ENCODE measurements around the gene MALSU1. TPM values are rescaled to one million over a fixed set of nuclear protein-coding genes. Genes with fewer than 3 reads are reported as not detected.

Gene MALSU1
- total RNA-seq, 1 experiment from 2014 or later, result 92.1 TPM

DNA sequence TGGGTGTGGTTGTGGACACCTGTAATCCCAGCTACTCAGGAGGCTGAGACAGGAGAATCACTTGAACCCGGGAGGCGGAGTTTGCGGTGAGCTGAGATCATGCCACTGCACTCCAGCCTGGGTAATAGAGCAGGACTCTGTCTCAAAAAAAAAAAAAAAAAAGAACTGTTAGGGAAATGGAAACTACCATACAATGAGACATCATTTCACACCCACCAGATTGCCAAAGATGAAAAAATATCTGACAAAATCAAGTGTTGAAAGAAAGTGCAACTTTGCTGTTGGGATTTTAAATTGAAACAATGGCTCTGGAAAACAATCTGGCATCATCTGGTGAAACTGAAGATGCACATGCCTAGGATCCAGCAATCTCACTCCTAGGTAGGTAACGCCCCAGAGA lies 16.1 kb upstream of the MALSU1 start:
- TF ChIP-seq EZH2 (IDR thresholded peaks at IDR 0.05; ENCODE audit: borderline replicate concordance, low read depth, low read length, poor library complexity, severe bottlenecking), result no peak
- TF ChIP-seq, protein P1, sequence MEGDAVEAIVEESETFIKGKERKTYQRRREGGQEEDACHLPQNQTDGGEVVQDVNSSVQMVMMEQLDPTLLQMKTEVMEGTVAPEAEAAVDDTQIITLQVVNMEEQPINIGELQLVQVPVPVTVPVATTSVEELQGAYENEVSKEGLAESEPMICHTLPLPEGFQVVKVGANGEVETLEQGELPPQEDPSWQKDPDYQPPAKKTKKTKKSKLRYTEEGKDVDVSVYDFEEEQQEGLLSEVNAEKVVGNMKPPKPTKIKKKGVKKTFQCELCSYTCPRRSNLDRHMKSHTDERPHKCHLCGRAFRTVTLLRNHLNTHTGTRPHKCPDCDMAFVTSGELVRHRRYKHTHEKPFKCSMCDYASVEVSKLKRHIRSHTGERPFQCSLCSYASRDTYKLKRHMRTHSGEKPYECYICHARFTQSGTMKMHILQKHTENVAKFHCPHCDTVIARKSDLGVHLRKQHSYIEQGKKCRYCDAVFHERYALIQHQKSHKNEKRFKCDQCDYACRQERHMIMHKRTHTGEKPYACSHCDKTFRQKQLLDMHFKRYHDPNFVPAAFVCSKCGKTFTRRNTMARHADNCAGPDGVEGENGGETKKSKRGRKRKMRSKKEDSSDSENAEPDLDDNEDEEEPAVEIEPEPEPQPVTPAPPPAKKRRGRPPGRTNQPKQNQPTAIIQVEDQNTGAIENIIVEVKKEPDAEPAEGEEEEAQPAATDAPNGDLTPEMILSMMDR (conservative IDR thresholded peaks at IDR 0.05; ENCODE audit: low read depth, low read length), result no peak
- H3K36me3 ChIP-seq (ENCODE audit: insufficient read depth, low read length, poor library complexity, severe bottlenecking), result no peaks in the 10 kb centered on the region
- H3K4me3 ChIP-seq (ENCODE audit: low read depth, low read length, poor library complexity, severe bottlenecking), result no peak overlapping the region
- intact Hi-C loops (cut with micrococcal nuclease; ENCODE audit: unreplicated experiment), result no loop called here
- no peaks in the 10 kb centered on the region for H3K4me1 ChIP-seq (ENCODE audit: insufficient read depth, low read length, poor library complexity, severe bottlenecking)
- no peak overlapping the region for H3K27ac ChIP-seq (ENCODE audit: low read depth, low read length, poor library complexity, severe bottlenecking)
- no TSS peak for BruUV-seq (replicated peaks)
- CTCF ChIA-PET, result no interaction called here
- no peaks in the 10 kb centered on the region for H3K9me3 ChIP-seq (ENCODE audit: low read depth, low read length, poor library complexity, severe bottlenecking)
- POLR2A ChIA-PET (ENCODE audit: low non-redundant PET), result no interaction called here
- no peak for DNase-seq (ENCODE audit: low spot score)
- no peaks in the 10 kb centered on the region for H3K27me3 ChIP-seq (replicated peaks; ENCODE audit: insufficient read depth, low read depth, low read length, poor library complexity)

DNA sequence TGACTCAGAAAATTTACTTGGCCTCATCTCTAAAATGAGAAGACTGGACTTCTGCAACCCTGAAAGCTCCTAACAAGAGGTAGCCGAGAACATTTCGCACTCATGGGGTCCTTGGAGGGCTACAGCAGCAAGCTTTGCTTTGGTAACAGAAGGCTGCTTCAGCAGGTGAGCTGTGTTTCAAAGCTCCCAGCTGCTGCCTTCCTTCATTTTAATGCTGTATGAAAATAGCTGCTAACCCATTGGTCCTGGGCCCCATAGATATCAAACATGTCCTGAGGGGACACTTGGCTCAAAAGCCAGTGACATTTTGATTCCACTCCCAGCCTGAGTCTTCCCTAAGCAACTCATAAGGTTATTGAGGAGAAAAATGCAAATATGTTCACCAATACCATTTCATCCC lies 14.3 kb upstream of the MALSU1 start:
- DNase-seq (ENCODE audit: low spot score), result no peak
- no peak for TF ChIP-seq EZH2 (IDR thresholded peaks at IDR 0.05; ENCODE audit: borderline replicate concordance, low read depth, low read length, poor library complexity, severe bottlenecking)
- TF ChIP-seq, protein P1 (conservative IDR thresholded peaks at IDR 0.05; ENCODE audit: low read depth, low read length), result no peak
- Histone ChIP-seq H3K36me3 (ENCODE audit: insufficient read depth, low read length, poor library complexity, severe bottlenecking) (no peaks in the 10 kb centered on the region), H3K4me3 (ENCODE audit: low read depth, low read length, poor library complexity, severe bottlenecking) (no peak overlapping the region), H3K27ac (ENCODE audit: low read depth, low read length, poor library complexity, severe bottlenecking) (no peak overlapping the region), H3K4me1 (ENCODE audit: insufficient read depth, low read length, poor library complexity, severe bottlenecking) (no peaks in the 10 kb centered on the region), H3K9me3 (ENCODE audit: low read depth, low read length, poor library complexity, severe bottlenecking) (no peaks in the 10 kb centered on the region), H3K27me3 (replicated peaks; ENCODE audit: insufficient read depth, low read depth, low read length, poor library complexity) (no peaks in the 10 kb centered on the region)
- CTCF ChIA-PET, result interaction anchor here (0.7 kb wide), 1 partner anchor 8 kb away, joined by 3 read pairs; no protein-coding TSS in a partner anchor
- POLR2A ChIA-PET (ENCODE audit: low non-redundant PET), result no interaction called here
- BruUV-seq (replicated peaks), result no TSS peak
- intact Hi-C loops (cut with micrococcal nuclease; ENCODE audit: unreplicated experiment), result no loop called here

DNA sequence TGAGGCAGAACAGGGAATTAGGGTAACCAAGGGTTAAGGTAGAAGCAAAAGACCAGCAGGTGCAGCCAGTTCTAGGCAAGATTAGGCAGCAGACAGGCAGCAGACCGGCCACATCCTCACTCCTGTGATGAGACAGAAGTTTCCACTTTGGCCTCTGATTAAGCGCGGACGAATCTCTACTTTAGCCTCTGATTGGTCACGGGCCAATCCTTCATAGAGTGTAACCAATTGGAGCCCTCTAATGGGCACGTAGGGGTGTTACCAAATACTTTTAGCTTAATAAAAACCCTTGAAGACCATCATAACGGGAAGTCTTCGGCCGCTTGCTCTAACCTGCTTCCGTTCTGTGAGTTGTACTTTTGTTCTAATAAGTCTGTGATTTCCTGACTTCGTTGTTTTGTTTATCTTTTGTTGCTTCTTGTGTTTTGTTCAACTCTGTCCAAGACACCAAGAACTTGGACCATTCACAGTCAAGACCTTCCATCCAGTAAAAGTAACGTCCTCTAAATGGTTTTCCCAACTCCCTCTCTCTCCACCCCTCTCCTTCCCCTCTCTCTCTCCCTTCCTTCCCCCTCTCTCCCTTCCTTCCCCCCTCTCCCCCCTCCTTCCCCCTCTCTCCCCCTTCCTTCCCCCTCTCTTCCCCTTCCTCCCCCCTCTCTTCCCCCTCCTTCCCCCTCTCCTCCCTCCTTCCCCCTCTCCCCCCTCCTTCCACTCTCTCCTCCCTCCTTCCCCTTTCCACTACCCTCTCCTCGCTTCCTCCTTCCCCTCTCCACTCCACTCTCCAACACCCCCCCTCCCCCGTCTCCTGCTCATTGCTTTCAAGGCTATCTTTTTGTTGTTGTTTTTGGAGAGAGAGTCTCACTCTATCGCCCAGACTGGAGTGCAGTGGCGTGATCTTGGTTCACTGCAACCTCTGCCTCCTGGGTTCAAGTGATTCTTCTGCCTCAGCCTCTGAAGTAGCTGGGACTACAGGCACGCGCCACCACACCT lies 13.2 kb upstream of the MALSU1 start:
- H3K4me1 ChIP-seq (ENCODE audit: insufficient read depth, low read length, poor library complexity, severe bottlenecking), result no peaks in the 10 kb centered on the region
- no peak for DNase-seq (ENCODE audit: low spot score)
- ChIA-PET CTCF (no interaction called here), POLR2A (ENCODE audit: low non-redundant PET) (no interaction called here)
- H3K27me3 ChIP-seq (replicated peaks; ENCODE audit: insufficient read depth, low read depth, low read length, poor library complexity), result no peaks in the 10 kb centered on the region
- no peaks in the 10 kb centered on the region for H3K9me3 ChIP-seq (ENCODE audit: low read depth, low read length, poor library complexity, severe bottlenecking)
- H3K4me3 ChIP-seq (ENCODE audit: low read depth, low read length, poor library complexity, severe bottlenecking), result no peak overlapping the region
- H3K27ac ChIP-seq (ENCODE audit: low read depth, low read length, poor library complexity, severe bottlenecking), result no peak overlapping the region
- no peaks in the 10 kb centered on the region for H3K36me3 ChIP-seq (ENCODE audit: insufficient read depth, low read length, poor library complexity, severe bottlenecking)
- no TSS peak for BruUV-seq (replicated peaks)
- intact Hi-C loops (cut with micrococcal nuclease; ENCODE audit: unreplicated experiment), result no loop called here
- TF ChIP-seq EZH2 (IDR thresholded peaks at IDR 0.05; ENCODE audit: borderline replicate concordance, low read depth, low read length, poor library complexity, severe bottlenecking), result no peak
- TF ChIP-seq, protein P1 (conservative IDR thresholded peaks at IDR 0.05; ENCODE audit: low read depth, low read length), result no peak

Data from A673 (cell line).